Measurements from ENCODE around the gene ALG2.

- no peak for TF ChIP-seq YY1 (IDR thresholded peaks at IDR 0.05; ENCODE audit: insufficient read depth, insufficient read length)
- no peak for TF ChIP-seq SUZ12 (IDR thresholded peaks at IDR 0.05; ENCODE audit: extremely low read depth, insufficient read depth, insufficient read length)
Measured at GRCh38 chr9:99269416-99269815, 47.7 kb upstream of the ALG2 start.
